OCI-LY3 (cell line): Measurements from ENCODE around the gene CYP27B1.
A peak's percentile ranks its signal among the peaks of the same experiment; 100 is the strongest.

Experiments
- H2AFZ ChIP-seq: fragments of 200-600, 300-600 bp; shearing (Covaris generic); 2 replicates; pipeline ENCODE4 v1.6.0; 2014; ENCODE audit warnings: antibody characterized with exemption, low read depth, low read length
- H3K27ac ChIP-seq: fragments of 200-600, 300-600 bp; sonication (generic); 2 replicates; pipeline ENCODE4 v1.5.1; 2014; ENCODE audit warnings: mild to moderate bottlenecking, low read length, moderate library complexity, mixed read lengths
- H3K27me3 ChIP-seq: fragments of 200-600, 300-600 bp; sonication (generic); 2 replicates; pipeline ENCODE4 v1.6.1; 2014; ENCODE audit warnings: low read depth, low read length, mixed read lengths
- H3K36me3 ChIP-seq: fragments of 200-600, 300-600 bp; sonication (generic); replicated peaks from 2 replicates; pipeline ENCODE3; 2014; ENCODE audit warnings: low read depth, low read length, mixed read lengths
- H3K4me1 ChIP-seq: fragments of 300-600, 200-600 bp; sonication (generic); 2 replicates; pipeline ENCODE4 v1.6.1; 2014; ENCODE audit warnings: low read length, mixed read lengths
- H3K4me2 ChIP-seq: fragments of 200-600, 300-600 bp; sonication (generic); 2 replicates; pipeline ENCODE4 v1.6.1; 2014; ENCODE audit warnings: low read length, mixed read lengths
- H3K4me3 ChIP-seq: fragments of 300-600, 200-600 bp; sonication (generic); 2 replicates; pipeline ENCODE4 v1.5.1; 2014; ENCODE audit warnings: antibody characterized with exemption, mild to moderate bottlenecking, low read length, moderate library complexity
- H3K79me2 ChIP-seq: fragments of 300-600, 200-600 bp; shearing (Covaris generic); 2 replicates; pipeline ENCODE4 v1.6.1; 2014; ENCODE audit warnings: mild to moderate bottlenecking, low read length, mixed read lengths
- H3K9ac ChIP-seq: fragments of 300-600, 200-600 bp; shearing (Covaris generic); 2 replicates; pipeline ENCODE4 v1.6.0; 2014; ENCODE audit warnings: mild to moderate bottlenecking, low read length, moderate library complexity
- H3K9me3 ChIP-seq: fragments of 200-600, 300-600 bp; shearing (Covaris generic); 2 replicates; pipeline ENCODE4 v1.6.1; 2014; ENCODE audit warnings: low read length, mixed read lengths; ENCODE audit not compliant: insufficient read depth
- H4K20me1 ChIP-seq: fragments of 200-600, 300-600 bp; sonication (generic); 2 replicates; pipeline ENCODE4 v1.6.1; 2016; ENCODE audit warnings: low read length, mixed read lengths; ENCODE audit not compliant: insufficient read depth
- EZH2phosphoT487 ChIP-seq: fragments of 200-600 bp; shearing (Covaris generic); IDR thresholded peaks from 2 replicates; pipeline ENCODE4 v1.6.1; 2018; ENCODE audit warnings: antibody characterized with exemption, mixed run types, low read depth
- TF ChIP-seq, protein P1 (sequence below): fragments of 200-600, 300-600 bp; sonication (generic); IDR thresholded peaks from 2 replicates; pipeline ENCODE4 v1.5.1; 2014; ENCODE audit warnings: antibody characterized with exemption, low read length, low read depth

CYP27B1 gene

DNA sequence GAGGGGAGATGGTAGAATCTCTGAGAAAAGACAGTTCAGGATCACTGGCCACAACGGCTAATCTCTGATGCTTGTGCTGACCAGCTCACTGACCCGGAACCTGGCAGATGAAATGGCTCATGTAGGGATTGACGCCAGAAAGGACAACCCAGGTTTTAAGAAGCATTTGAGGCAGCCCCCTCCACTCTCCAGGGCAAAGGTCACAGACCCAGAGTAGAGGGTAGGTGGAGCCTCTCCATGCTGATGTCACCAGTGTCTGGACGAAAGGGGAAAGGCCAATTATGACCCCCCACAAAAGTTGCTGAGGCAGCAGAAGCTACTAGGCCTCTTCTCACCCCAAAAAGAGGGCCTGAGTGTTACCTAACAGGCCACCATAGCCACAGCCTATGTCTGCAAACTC is 3.9 kb upstream of the CYP27B1 start:
- Histone ChIP-seq H3K4me2 (peak overlapping the region; percentile 80), H3K9me3 (no peaks in the 10 kb centered on the region), H3K9ac (peak overlapping the region; percentile 77; the same call in 1 of the 2 replicates), H3K79me2 (peaks cover 12% of the 10 kb centered on the region), H3K4me1 (peaks cover 9% of the 10 kb centered on the region), H3K27me3 (no peaks in the 10 kb centered on the region), H3K36me3 (peaks cover 29% of the 10 kb centered on the region), H2AFZ (no peak overlapping the region), H4K20me1 (no peaks in the 10 kb centered on the region), H3K4me3 (peak overlapping the region; percentile 78), H3K27ac (no peak overlapping the region)
- no peak for TF ChIP-seq EZH2phosphoT487
- TF ChIP-seq, protein P1, sequence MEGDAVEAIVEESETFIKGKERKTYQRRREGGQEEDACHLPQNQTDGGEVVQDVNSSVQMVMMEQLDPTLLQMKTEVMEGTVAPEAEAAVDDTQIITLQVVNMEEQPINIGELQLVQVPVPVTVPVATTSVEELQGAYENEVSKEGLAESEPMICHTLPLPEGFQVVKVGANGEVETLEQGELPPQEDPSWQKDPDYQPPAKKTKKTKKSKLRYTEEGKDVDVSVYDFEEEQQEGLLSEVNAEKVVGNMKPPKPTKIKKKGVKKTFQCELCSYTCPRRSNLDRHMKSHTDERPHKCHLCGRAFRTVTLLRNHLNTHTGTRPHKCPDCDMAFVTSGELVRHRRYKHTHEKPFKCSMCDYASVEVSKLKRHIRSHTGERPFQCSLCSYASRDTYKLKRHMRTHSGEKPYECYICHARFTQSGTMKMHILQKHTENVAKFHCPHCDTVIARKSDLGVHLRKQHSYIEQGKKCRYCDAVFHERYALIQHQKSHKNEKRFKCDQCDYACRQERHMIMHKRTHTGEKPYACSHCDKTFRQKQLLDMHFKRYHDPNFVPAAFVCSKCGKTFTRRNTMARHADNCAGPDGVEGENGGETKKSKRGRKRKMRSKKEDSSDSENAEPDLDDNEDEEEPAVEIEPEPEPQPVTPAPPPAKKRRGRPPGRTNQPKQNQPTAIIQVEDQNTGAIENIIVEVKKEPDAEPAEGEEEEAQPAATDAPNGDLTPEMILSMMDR: no peak

DNA sequence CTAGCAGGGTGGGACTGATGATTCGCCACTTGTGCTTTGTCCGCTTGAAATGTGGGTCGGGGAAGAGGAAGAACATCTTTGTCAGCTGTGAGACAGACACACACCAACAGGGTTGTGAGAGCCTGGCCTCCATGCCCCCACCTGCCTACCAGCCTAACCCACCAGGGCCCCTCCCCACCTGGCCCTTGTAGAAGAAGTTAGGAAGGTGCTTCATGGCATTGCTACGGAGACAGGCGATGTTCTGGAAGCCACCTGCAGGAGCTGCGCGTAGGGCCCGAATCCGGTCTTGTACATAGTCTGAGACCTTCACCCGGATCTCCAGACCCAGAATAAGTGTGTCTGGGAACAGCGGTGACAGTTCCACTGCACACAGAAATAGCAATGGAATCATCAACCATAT is 2.7 kb upstream of the CYP27B1 start:
- Histone ChIP-seq H3K79me2 (peaks cover 12% of the 10 kb centered on the region), H3K4me3 (no peak overlapping the region), H3K27ac (no peak overlapping the region), H3K9ac (no peak overlapping the region), H3K4me1 (peaks cover 13% of the 10 kb centered on the region), H2AFZ (no peak overlapping the region), H4K20me1 (no peaks in the 10 kb centered on the region), H3K27me3 (no peaks in the 10 kb centered on the region), H3K9me3 (no peaks in the 10 kb centered on the region), H3K4me2 (no peak overlapping the region), H3K36me3 (peaks cover 29% of the 10 kb centered on the region)
- no peak for TF ChIP-seq EZH2phosphoT487
- TF ChIP-seq, protein P1: no peak

DNA sequence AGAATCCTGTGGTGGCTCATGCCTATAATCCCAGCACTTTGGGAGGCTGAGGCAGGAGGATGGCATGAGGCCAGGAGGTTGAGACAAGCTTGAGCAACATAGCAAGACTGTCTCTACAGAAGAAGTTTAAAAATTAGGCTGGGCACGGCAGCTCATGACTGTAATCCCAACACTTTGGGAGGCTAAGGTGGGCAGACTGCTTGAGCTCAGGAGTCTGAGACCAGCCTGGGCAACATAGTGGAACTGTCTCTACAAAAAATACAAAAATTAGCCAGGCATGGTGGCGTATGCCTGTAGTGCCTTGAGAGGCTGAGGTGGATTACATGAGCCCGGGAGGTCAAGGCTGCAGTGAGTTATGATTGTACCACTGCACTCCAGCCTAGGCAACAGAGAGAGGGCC is 998 bp upstream of the CYP27B1 start:
- Histone ChIP-seq H3K79me2 (peaks cover 12% of the 10 kb centered on the region), H3K27me3 (no peaks in the 10 kb centered on the region), H3K9ac (no peak overlapping the region), H2AFZ (no peak overlapping the region), H3K9me3 (no peaks in the 10 kb centered on the region), H3K27ac (no peak overlapping the region), H3K4me2 (no peak overlapping the region), H4K20me1 (no peaks in the 10 kb centered on the region), H3K4me1 (peaks cover 10% of the 10 kb centered on the region), H3K4me3 (no peak overlapping the region), H3K36me3 (peaks cover 29% of the 10 kb centered on the region)
- no peak for TF ChIP-seq EZH2phosphoT487
- TF ChIP-seq, protein P1: no peak

DNA sequence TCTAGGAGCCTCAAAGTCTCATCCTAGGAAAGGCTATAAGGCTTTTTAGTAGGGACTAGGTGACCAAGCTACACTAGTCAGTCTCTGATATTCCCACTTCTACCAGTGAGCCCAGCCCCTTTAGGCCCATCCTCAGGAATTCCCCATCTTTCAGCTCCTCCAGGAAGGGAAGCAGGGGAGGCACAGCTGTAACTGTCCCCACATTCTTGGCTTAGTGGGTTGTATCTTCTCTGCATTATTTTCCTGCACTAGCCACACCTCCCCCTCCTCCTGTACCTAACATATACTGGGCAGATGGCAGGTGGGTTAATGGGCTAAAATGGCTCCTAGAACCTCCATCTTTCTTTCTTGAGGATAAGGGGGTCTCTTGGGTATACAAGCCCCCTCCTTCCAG is 424 bp upstream of the CYP27B1 start:
- Histone ChIP-seq H3K4me1 (peaks cover 8% of the 10 kb centered on the region), H2AFZ (no peak overlapping the region), H3K27me3 (no peaks in the 10 kb centered on the region), H3K4me2 (no peak overlapping the region), H3K27ac (no peak overlapping the region), H3K9ac (no peak overlapping the region), H3K36me3 (peaks cover 32% of the 10 kb centered on the region), H3K4me3 (no peak overlapping the region), H3K79me2 (peaks cover 12% of the 10 kb centered on the region), H3K9me3 (no peaks in the 10 kb centered on the region), H4K20me1 (no peaks in the 10 kb centered on the region)
- no peak for TF ChIP-seq EZH2phosphoT487
- TF ChIP-seq, protein P1: no peak
